GM12878 (cell line): ENCODE data around the gene SFXN1. TPM values are rescaled to one million over a fixed set of nuclear protein-coding genes. Genes with fewer than 3 reads are reported as not detected.

Source experiments
- ATAC-seq: fragments of 200-7000 bp; cut with Tn5 transposase; 3 replicates; pipeline ENCODE4 v1.9.1; 2020; ENCODE audit warnings: mild to moderate bottlenecking, moderate library complexity
- BruUV-seq: library from RNA; stranded (reverse); fragments of 400-500 nt; replicated peaks from 2 replicates; lab custom pipeline; 2021; lab: Mats Ljungman, UMichigan
- CTCF ChIA-PET: fragments of 300-600 bp; sonication (Branson Sonifier 250); formaldehyde crosslinking; extraction: SDS; loops from one replicate; lab custom pipeline; 2021; ENCODE audit warnings: inconsistent platforms; lab: Yijun Ruan, JAX
- POLR2A ChIA-PET: fragments of 350-600 bp; formaldehyde crosslinking; extraction: SDS; loops from one replicate; lab custom pipeline; 2021; ENCODE audit warnings: inconsistent platforms; lab: Charles Lee
- RAD21 ChIA-PET: fragments of 300-600 bp; sonication (Branson Sonifier 250); formaldehyde crosslinking; loops from one replicate; lab custom pipeline; 2023; ENCODE audit warnings: antibody characterized with exemption; ENCODE audit not compliant: unreplicated experiment; lab: Charles Lee
- SMC1A ChIA-PET: fragments of 300-600 bp; sonication (Branson Sonifier 250); formaldehyde crosslinking; loops from one replicate; lab custom pipeline; 2023; ENCODE audit not compliant: unreplicated experiment, uncharacterized antibody; lab: Charles Lee
- DNase-seq: peaks from one replicate; pipeline ENCODE4 v3.0.0-alpha.2; 2011; ENCODE audit warnings: low read depth, low spot score
- FAIRE-seq: peaks from 3 replicates; lab custom pipeline; 2011; peaks lifted over from hg19 to GRCh38; lab: Jason Lieb, UNC
- H2AFZ ChIP-seq: 2 replicates; pipeline ENCODE4 v1.6.0; 2011; ENCODE audit warnings: low read depth, low read length, control low read depth; ENCODE audit not compliant: control insufficient read depth
- H3K27ac ChIP-seq: 2 replicates; pipeline ENCODE4 v1.5.1; 2011; ENCODE audit warnings: control low read depth; ENCODE audit not compliant: control insufficient read depth, insufficient read depth
- H3K27me3 ChIP-seq, 2 experiments: replicated peaks in 1 of 2; 2 replicates each; pipeline versions ENCODE4 v1.6.0 to v1.6.1; 2011; ENCODE audit warnings: low read length in 1 of 2; ENCODE audit not compliant: control insufficient read depth in 2 of 2, insufficient read depth in 2 of 2
- H3K36me3 ChIP-seq, 2 experiments: 2 replicates each; pipeline ENCODE4 v1.5.1; 2011; ENCODE audit warnings: low read length in 1 of 2; ENCODE audit not compliant: control insufficient read depth in 2 of 2, insufficient read depth in 2 of 2
- H3K4me1 ChIP-seq: 2 replicates; pipeline ENCODE4 v1.6.1; 2011; ENCODE audit warnings: mild to moderate bottlenecking, low read length, moderate library complexity, mixed read lengths; ENCODE audit not compliant: control insufficient read depth, insufficient read depth
- H3K4me2 ChIP-seq: 2 replicates; pipeline ENCODE4 v1.6.0; 2011; ENCODE audit warnings: control low read depth; ENCODE audit not compliant: control insufficient read depth, insufficient read depth
- H3K4me3 ChIP-seq: fragments of 200-600 bp; sonication (generic); 2 replicates; pipeline ENCODE4 v1.5.1; 2016
- H3K79me2 ChIP-seq: 2 replicates; pipeline ENCODE4 v1.6.0; 2011; ENCODE audit warnings: low read length; ENCODE audit not compliant: control insufficient read depth, insufficient read depth
- H3K9ac ChIP-seq: 2 replicates; pipeline ENCODE4 v1.8.0; 2011; ENCODE audit warnings: low read length, control low read depth, mixed read lengths; ENCODE audit not compliant: control insufficient read depth, insufficient read depth
- H3K9me3 ChIP-seq: replicated peaks from 3 replicates; pipeline ENCODE4 v1.5.1; 2011; ENCODE audit warnings: mild to moderate bottlenecking, low read length; ENCODE audit not compliant: control insufficient read depth, insufficient read depth
- H4K20me1 ChIP-seq: 2 replicates; pipeline ENCODE4 v1.6.0; 2011; ENCODE audit not compliant: control insufficient read depth, insufficient read depth
- BACH1 ChIP-seq: fragments of 450-650 bp; IDR thresholded peaks from 2 replicates; pipeline ENCODE4 v1.6.1; 2017; ENCODE audit warnings: mild to moderate bottlenecking, borderline replicate concordance
- CHD2 ChIP-seq: IDR thresholded peaks from 2 replicates; pipeline ENCODE4 v1.6.1; 2011; ENCODE audit warnings: low read depth, low read length, improper control_type of control experiment, borderline replicate concordance
- ETV6 ChIP-seq, 2 experiments: fragments of 450-650 bp in 1 of 2; IDR thresholded peaks in 1 of 2; conservative IDR thresholded peaks in 1 of 2; 2 replicates each; pipeline ENCODE4 v1.6.1; 2014; ENCODE audit warnings: antibody characterized with exemption in 1 of 2, borderline replicate concordance in 1 of 2, low read depth in 1 of 2, mild to moderate bottlenecking in 1 of 2, moderate library complexity in 1 of 2
- FOS ChIP-seq: IDR thresholded peaks from 3 replicates; pipeline ENCODE4 v1.6.1; 2011; ENCODE audit warnings: borderline replicate concordance; ENCODE audit not compliant: insufficient read length; ENCODE audit errors: extremely low read depth
- HDGF ChIP-seq: fragments of 450-650 bp; IDR thresholded peaks from 2 replicates; pipeline ENCODE4 v1.6.1; 2016; ENCODE audit warnings: antibody characterized with exemption
- MLLT1 ChIP-seq: fragments of 450-650 bp; IDR thresholded peaks from 2 replicates; pipeline ENCODE4 v1.6.1; 2016; ENCODE audit warnings: mild to moderate bottlenecking
- NR2C2 ChIP-seq: IDR thresholded peaks from 2 replicates; pipeline ENCODE4 v1.6.1; 2011; ENCODE audit warnings: borderline replicate concordance, low read depth; ENCODE audit not compliant: control insufficient read depth, insufficient read length
- PKNOX1 ChIP-seq: fragments of 450-650 bp; IDR thresholded peaks from 2 replicates; pipeline ENCODE4 v1.6.1; 2016; ENCODE audit warnings: mild to moderate bottlenecking
- SKIL ChIP-seq: fragments of 450-650 bp; IDR thresholded peaks from 2 replicates; pipeline ENCODE4 v1.6.1; 2017; ENCODE audit warnings: mild to moderate bottlenecking, low read depth, inconsistent platforms; ENCODE audit not compliant: poor library complexity, severe bottlenecking
- SRF ChIP-seq, 2 experiments: IDR thresholded peaks; 2 replicates each; pipeline ENCODE4 v1.6.1; 2011; ENCODE audit warnings: low read depth in 2 of 2, low read length in 2 of 2, mild to moderate bottlenecking in 1 of 2, moderate library complexity in 1 of 2
- STAT1 ChIP-seq: fragments of 450-650 bp; conservative IDR thresholded peaks from 2 replicates; pipeline ENCODE4 v1.6.1; 2014; ENCODE audit warnings: antibody characterized with exemption, mild to moderate bottlenecking
- TAF1 ChIP-seq: IDR thresholded peaks from 2 replicates; pipeline ENCODE4 v1.6.1; 2011; ENCODE audit warnings: mild to moderate bottlenecking, low read depth, low read length, borderline replicate concordance
- ZBTB4 ChIP-seq: fragments of 450-650 bp; formaldehyde crosslinking; IDR thresholded peaks from 2 replicates; pipeline ENCODE4 v1.4.0; 2022; ENCODE audit warnings: mild to moderate bottlenecking, moderate library complexity
- WGBS: methylation state at CpG from one replicate; pipeline ENCODE4 v1.1.6; 2016; ENCODE audit warnings: low lambda C conversion rate; ENCODE audit not compliant: insufficient replicate concordance, insufficient coverage; ENCODE audit errors: missing lambda C conversion rate; 5-methylcytosine and 5-hydroxymethylcytosine counted together
- in situ Hi-C: fragments of 300-500 bp; cut with MboI; formaldehyde crosslinking; loops from 9 replicates; pipeline ENCODE4 v1.14.3; 2018; ENCODE audit warnings: mixed read lengths
- intact Hi-C: fragments of 100-400 bp; cut with micrococcal nuclease; formaldehyde crosslinking; loops from one replicate; pipeline ENCODE4 v1.14.2; 2022; ENCODE audit not compliant: unreplicated experiment
- polyA plus RNA-seq, 11 experiments: library from polyadenylated mRNA; depleted of rRNA in 4 of 11; unstranded in 6 of 11; stranded (reverse) in 5 of 11; fragments of >200 nt; fragmentation: Nextera tagmentation in 4 of 11; fragmentation: Illumina TruSeq in 1 of 11; extraction: Ambion mirVana in 4 of 11; extraction: Trizol in 1 of 11; gene quantifications; 1 replicate in 1 of 11; 2 replicates in 10 of 11; pipeline versions ENCODE4 v1.2.1 to v1.2.3, GENCODE V29; 2011 to 2016; ENCODE audit warnings: inconsistent platforms in 2 of 11, missing spikeins in 2 of 11, low read depth in 1 of 11
- total RNA-seq, 4 experiments: library from RNA; depleted of rRNA in 3 of 4; stranded (reverse); fragments of >200 nt in 3 of 4; fragmentation: Illumina TruSeq in 1 of 4; extraction: Trizol in 1 of 4; gene quantifications; 2 replicates each; pipeline versions ENCODE4 v1.2.1 to v1.2.3, GENCODE V29; 2013 to 2021

SFXN1 gene
- total and polyA plus RNA-seq, 10 of the 15 experiments (the other 5 are each of a cell fraction or from before 2014, with no cell fraction given), result 18.0 to 248 (median 103) TPM

- no peaks in the 10 kb centered on the region for H3K36me3 ChIP-seq
- ATAC-seq (peak; percentile 99), DNase-seq (peak; percentile 13), FAIRE-seq (no peak)
- 8% methylated on average over 32 of the region's 32 CpGs for WGBS
- H2AFZ ChIP-seq, result peak overlapping the region; percentile 48; the same call in 1 of the 2 replicates
- H3K9me3 ChIP-seq, result no peaks in the 10 kb centered on the region
- intact Hi-C loops (loop anchor here (1.0 to 5.0 kb wide), 2 partner anchors 167 to 183 kb away; no protein-coding TSS in a partner anchor), in situ Hi-C loops (loop anchor here (5.0 kb wide), 1 partner anchor 163 kb away; no protein-coding TSS in a partner anchor)
- ChIA-PET POLR2A (no interaction called here), SMC1A (interaction anchor here (0.9 to 1.4 kb wide), 3 partner anchors 44 to 184 kb away, joined by 3 to 6 read pairs (median 4); no protein-coding TSS in a partner anchor), RAD21 (interaction anchor here (1.1 to 2.1 kb wide), 3 partner anchors 167 to 196 kb away, joined by 4 to 10 read pairs (median 6); no protein-coding TSS in a partner anchor), CTCF (interaction anchor here (0.6 to 2.4 kb wide), 10 partner anchors 8 to 589 kb away, joined by 3 to 22 read pairs (median 4); no protein-coding TSS in a partner anchor)
- no peaks in the 10 kb centered on the region for H3K79me2 ChIP-seq
- H3K4me2 ChIP-seq, result peak overlapping the region; percentile 11; the same call in 1 of the 2 replicates
- H3K9ac ChIP-seq, result no peak overlapping the region
- peaks cover 7% of the 10 kb centered on the region for H3K4me1 ChIP-seq
- no peaks in the 10 kb centered on the region for H3K27me3 ChIP-seq
- H3K4me3 ChIP-seq, result no peak overlapping the region
- H3K27ac ChIP-seq, result no peak overlapping the region
- BruUV-seq, result no TSS peak
- H4K20me1 ChIP-seq, result no peaks in the 10 kb centered on the region
- TF ChIP-seq TAF1 (no peak), ETV6 (conservative IDR thresholded peaks at IDR 0.05 in 1 of 2, IDR thresholded peaks at IDR 0.05 in 1 of 2; ENCODE audit: borderline replicate concordance in 1 of 2, low read depth in 1 of 2) (no peak), NR2C2 (no peak), PKNOX1 (no peak), SKIL (no peak), STAT1 (0 out of 2 replicates have a peak, but pooled peaks have one; percentile 55), CHD2 (no peak), BACH1 (no peak), FOS (no peak), HDGF (no peak), SRF (IDR thresholded peaks at IDR 0.05; ENCODE audit: low read depth in 2 of 2, low read length in 2 of 2) (0 out of 4 replicates have a peak, but pooled peaks of 1 of the 2 experiments have one; percentile 27), ZBTB4 (no peak), MLLT1 (no peak)
Measured at GRCh38 chr5:175534070-175534932, 55.9 kb downstream of the SFXN1 start.
